CD4-positive, alpha-beta T cell treated with Interferon gamma for 1 hour (primary cell): ENCODE measurements around the gene BABAM2.

Experiments used
- DNase-seq: peaks from one replicate; pipeline ENCODE4 v3.0.0-alpha.2; 2020

Gene BABAM2

GRCh38 chr2:28293416-28293815, 402.9 kb downstream of the BABAM2 start:
- DNase-seq: no peak

DNA sequence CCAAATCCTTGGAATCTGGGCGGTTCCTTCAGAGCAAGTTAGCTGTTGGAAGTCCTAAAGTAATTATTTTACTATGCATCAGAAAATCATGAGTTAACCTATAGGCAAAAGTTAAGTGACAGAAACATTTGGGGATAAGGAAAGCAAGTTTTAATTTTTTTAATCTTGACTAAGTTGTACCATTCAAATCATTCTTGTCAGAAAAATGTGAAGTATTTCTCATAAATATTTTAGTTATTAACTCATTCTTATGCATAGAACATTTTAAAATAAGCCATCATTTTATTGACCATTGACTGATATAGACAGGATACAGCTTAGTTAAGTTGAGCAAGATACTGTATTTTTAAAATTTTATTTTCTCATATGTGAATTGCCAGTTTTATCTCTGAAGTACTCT, 403.9 kb downstream of the BABAM2 start:
- no peak for DNase-seq

GRCh38 chr2:28296243-28296642, 405.7 kb downstream of the BABAM2 start:
- DNase-seq: no peak

GRCh38 chr2:28296904-28297303, 406.4 kb downstream of the BABAM2 start:
- no peak for DNase-seq

- DNase-seq: no peak
These were observed 407.0 kb downstream of the BABAM2 start for GRCh38 chr2:28297531-28297930.

GRCh38 chr2:28298406-28298805, 407.9 kb downstream of the BABAM2 start:
- DNase-seq: no peak

DNA sequence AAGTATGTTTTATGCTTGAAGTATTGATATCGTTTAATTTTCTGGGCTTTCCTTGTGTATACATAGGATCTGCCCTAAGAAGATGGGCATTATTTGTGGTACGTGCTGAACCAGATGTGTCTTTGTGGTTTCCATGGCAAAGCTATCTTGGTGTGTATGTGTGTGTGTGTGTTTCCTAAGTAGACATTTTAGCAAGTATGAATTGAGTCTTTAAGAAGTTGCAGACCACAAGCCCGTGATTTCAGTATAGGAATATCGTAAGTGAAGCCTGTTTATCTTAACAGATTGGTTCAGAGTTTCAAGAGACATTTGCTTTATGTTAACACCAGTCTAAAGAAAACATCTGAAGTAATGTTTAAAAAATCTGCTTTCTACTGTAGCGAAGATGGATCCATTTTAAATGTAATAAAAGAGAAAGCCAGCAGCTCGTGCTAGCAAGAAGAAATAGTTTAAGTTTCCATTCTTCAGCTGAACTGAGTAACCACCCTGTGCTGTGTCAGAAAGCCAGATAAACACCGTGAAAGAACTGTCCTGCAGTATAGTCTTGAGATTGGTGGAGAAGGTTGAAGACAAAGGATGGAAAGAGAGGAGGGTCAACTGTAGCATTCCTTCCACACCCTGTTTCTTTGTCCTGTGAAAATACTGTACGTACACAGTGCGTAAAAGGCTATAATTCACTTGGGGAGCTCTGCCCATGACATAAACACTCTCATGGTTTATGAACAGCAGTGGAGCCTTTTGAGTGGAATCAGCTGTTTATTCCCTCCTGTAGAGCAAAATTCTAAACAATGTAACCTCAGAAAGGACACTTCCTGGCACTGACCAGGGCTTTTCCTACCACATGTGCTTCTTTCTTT, 410.2 kb downstream of the BABAM2 start:
- DNase-seq: no peak

DNA sequence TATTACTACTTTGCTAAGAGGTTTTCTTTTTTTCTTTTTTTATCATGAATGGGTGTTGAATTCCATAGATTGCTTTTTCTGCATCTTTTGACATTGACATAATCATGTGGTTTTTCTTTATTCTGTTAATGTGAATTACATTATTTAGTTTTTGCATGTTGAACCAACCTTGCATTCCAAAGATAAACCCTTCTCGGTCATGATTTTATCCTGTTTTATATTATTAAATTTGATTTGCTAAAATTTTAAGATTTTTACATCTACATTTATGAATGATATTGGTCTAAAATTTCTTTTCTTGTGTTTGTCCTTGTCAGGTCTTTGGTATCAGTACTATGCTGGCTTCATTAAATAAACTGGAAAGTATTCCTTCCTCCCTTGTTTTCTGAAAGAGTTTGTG, 414.7 kb downstream of the BABAM2 start:
- no peak for DNase-seq

- no peak for DNase-seq
These were observed 419.6 kb downstream of the BABAM2 start for GRCh38 chr2:28310107-28310506.

DNA sequence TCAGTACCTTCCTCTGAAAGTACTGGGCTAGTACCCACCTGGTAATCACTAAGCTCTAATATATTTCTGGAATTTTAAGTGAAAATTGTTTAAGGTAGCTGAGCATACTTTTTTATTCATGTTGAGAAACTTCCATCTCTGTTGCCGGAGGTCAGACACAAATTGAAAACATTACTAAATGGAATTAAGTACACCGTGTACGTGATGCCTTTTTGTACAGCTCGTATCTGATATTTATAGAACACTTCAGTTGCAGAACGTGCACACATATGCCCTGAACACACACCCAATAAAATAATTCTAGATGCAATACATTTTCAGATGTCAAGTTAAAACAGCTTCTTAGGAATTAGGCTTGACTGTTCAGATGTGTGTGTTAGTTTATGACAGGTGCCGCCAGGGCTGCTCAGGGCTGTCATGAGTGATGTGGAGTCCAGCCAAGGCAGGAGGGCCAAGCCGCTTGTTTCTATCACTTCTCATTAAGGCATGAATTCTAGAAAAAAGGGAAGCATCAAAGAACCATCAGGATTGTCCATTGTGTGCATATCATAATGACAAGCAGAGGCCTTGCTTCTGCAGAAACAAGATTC, 421.2 kb downstream of the BABAM2 start:
- no peak for DNase-seq

- DNase-seq: no peak
These were observed 422.0 kb downstream of the BABAM2 start for GRCh38 chr2:28312307-28313219.

DNA sequence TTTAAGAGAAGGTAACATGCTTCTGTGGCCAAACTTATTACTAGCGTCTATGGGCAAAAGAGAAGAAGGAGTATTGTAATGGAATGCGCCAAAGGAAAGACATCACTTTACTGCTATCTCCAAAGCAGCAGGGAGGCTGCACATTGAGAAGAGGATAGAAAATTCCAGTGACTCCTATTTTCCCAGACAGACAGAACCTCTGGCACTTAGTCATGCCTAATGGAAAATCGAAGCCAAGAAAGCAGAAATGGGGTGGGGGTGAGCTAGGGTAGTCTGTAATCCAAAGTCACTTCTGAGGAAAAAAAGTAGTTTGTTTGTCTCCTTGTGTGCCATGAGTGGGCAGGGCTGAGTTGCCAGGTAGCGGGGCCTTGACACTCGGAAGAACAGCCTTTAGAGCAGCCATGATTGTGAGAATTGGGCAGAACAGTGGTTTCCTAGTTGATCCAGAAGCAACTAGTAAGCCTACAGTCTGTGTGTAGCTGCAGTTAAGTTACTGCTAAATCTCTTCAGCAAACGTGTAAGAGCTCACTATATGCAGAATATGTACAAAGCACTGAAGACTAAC, 422.8 kb downstream of the BABAM2 start:
- no peak for DNase-seq

DNA sequence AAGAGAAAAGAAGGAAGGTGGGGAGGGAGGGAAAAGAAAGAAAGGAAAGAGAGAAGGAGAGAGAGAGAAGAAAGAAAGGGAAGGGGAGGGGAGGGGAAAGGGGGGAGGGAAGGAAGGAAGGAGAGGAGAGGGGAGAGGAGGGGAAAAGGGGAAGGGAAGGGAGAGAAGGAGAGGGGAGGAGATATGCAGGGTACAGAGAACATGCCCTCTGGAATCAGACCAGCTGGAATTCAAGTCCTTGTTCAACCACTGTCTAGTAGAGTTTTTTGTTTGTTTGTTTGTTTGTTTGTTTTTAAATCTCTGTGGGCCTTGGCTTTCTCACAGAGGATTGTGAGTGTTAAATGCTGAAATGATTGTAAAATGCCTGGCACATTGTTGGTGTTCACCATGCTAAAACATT, 424.4 kb downstream of the BABAM2 start:
- no peak for DNase-seq

- no peak for DNase-seq
These were observed 426.2 kb downstream of the BABAM2 start for GRCh38 chr2:28316546-28317335.

GRCh38 chr2:28317390-28317789, 426.9 kb downstream of the BABAM2 start:
- DNase-seq: no peak

GRCh38 chr2:28318023-28318422, 427.5 kb downstream of the BABAM2 start:
- no peak for DNase-seq

DNA sequence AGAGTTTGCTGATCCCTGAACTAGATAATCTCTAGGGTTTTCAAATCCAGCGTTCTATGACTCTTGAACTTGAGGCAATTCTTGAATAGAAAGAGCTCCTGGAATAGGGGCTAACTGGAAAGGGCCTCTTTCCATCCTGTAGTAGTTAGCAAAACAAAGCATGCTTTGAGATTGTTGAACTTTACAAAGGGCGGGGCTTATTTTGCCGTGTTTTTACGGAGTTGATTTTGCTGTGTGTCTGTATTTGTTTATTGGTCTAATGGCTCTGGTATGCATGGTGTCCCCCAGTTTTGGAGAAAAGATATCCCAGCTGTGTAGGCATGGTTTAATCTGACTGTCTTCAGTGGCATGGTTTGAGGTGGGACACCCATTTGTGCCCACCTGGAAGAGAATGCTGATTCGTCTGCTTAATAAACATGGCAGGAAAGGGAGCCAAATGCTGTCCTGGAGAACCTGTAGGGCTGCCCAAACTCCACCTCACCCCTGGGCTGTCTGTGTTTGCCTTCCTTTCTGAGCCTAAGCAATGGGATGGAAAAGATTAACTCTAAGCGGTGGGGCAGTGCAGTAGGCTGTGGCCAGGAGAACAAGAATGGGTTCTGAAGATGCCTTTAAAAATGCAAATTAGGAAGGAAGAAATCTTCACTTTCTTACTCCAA, 428.1 kb downstream of the BABAM2 start:
- DNase-seq: no peak

GRCh38 chr2:28319118-28320008, 428.8 kb downstream of the BABAM2 start:
- no peak for DNase-seq

GRCh38 chr2:28320009-28320365, 429.5 kb downstream of the BABAM2 start:
- DNase-seq: no peak

DNA sequence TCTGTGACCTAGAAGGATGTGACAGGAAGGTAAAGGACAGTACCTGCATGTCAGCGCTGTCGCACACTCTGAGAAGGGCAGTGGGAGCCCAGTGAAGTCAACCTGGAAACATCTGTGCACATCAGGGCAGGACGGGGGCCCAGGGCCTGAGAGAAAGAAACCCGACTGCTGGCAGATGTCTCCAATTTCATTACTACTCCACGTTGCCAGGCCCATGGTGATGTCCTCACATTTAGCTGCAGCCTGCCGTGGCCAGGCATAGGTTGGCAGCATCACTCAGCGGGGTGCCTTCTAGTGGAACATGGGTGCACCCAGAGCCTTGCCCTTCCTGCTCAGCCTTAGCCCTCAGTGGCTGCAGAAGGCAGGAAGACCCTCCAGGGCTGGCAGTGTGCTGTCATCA, 429.8 kb downstream of the BABAM2 start:
- DNase-seq: no peak

DNA sequence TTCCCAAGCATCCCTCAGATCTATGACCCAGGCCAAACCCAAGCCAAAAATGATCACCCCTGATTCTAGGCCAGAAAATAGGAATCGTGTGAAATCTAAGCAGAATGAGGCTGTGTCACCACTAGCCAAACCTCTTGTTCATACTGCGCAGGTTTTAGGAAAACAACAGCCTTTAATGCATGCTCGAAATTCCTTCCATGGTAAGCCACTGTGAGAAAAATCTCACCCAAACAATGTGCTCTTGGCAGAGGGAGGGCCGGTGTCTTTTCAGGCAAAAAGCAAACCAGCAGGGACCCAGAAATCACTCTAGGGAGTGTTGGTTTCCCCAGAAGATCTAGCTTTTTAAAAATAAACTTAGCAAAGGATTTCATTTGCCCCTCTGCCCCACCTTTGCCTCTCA, 430.9 kb downstream of the BABAM2 start:
- DNase-seq: no peak
